H7 (cell line): ENCODE measurements around the gene SEC14L1. TPM values are rescaled to one million over a fixed set of nuclear protein-coding genes. Genes with fewer than 3 reads are reported as not detected.

ENCODE experiments used
- DNase-seq: peaks from one replicate; pipeline ENCODE4 v3.0.0; 2012
- H3K27me3 ChIP-seq: 2 replicates; pipeline ENCODE4 v1.6.0; 2011; ENCODE audit warnings: mild to moderate bottlenecking, low read length; ENCODE audit not compliant: control insufficient read depth, insufficient read depth
- H3K36me3 ChIP-seq: replicated peaks from 2 replicates; pipeline ENCODE4 v1.5.1; 2011; ENCODE audit warnings: low read length; ENCODE audit not compliant: control insufficient read depth, insufficient read depth
- H3K4me3 ChIP-seq: 2 replicates; pipeline ENCODE4 v1.5.1; 2011; ENCODE audit warnings: low read depth, mild to moderate bottlenecking, control low read depth, low read length, moderate library complexity; ENCODE audit not compliant: insufficient read depth
- total RNA-seq: library from RNA; depleted of rRNA; stranded (reverse); fragments of >200 nt; shearing (Covaris generic); gene quantifications from 2 replicates; pipeline ENCODE4 v1.2.3, GENCODE V29; 2014

SEC14L1 gene
- total RNA-seq, 1 experiment from 2014 or later, result 45.9 TPM

GRCh38 chr17:77178563-77178962, 37.8 kb downstream of the SEC14L1 start:
- no peaks in the 10 kb centered on the region; the same call in 1 of the 2 replicates for H3K36me3 ChIP-seq
- no peaks in the 10 kb centered on the region for H3K27me3 ChIP-seq
- no peak overlapping the region for H3K4me3 ChIP-seq
- no peak for DNase-seq

- Histone ChIP-seq H3K4me3 (no peak overlapping the region), H3K36me3 (no peaks in the 10 kb centered on the region; the same call in 1 of the 2 replicates), H3K27me3 (no peaks in the 10 kb centered on the region)
- DNase-seq, result no peak
Observed at GRCh38 chr17:77180503-77181357, 40.0 kb downstream of the SEC14L1 start.

GRCh38 chr17:77182205-77183172, 41.7 kb downstream of the SEC14L1 start:
- Histone ChIP-seq H3K4me3 (no peak overlapping the region), H3K27me3 (no peaks in the 10 kb centered on the region), H3K36me3 (no peaks in the 10 kb centered on the region; the same call in 1 of the 2 replicates)
- no peak for DNase-seq

- no peak for DNase-seq
- Histone ChIP-seq H3K4me3 (no peak overlapping the region), H3K27me3 (no peaks in the 10 kb centered on the region), H3K36me3 (no peaks in the 10 kb centered on the region; the same call in 1 of the 2 replicates)
Observed at GRCh38 chr17:77184474-77184873, 43.7 kb downstream of the SEC14L1 start.

- no peak for DNase-seq
- no peak overlapping the region for H3K4me3 ChIP-seq
- H3K27me3 ChIP-seq, result no peaks in the 10 kb centered on the region
- H3K36me3 ChIP-seq, result no peaks in the 10 kb centered on the region; the same call in 1 of the 2 replicates
Observed at GRCh38 chr17:77185137-77185536, 44.4 kb downstream of the SEC14L1 start.

GRCh38 chr17:77186141-77186604, 45.4 kb downstream of the SEC14L1 start:
- H3K27me3 ChIP-seq, result no peaks in the 10 kb centered on the region
- peak; percentile 45 for DNase-seq
- no peak overlapping the region for H3K4me3 ChIP-seq
- no peaks in the 10 kb centered on the region; the same call in 1 of the 2 replicates for H3K36me3 ChIP-seq

GRCh38 chr17:77188084-77189066, 47.6 kb downstream of the SEC14L1 start:
- H3K27me3 ChIP-seq, result no peaks in the 10 kb centered on the region
- no peaks in the 10 kb centered on the region; the same call in none of the 2 replicates for H3K36me3 ChIP-seq
- DNase-seq, result no peak
- H3K4me3 ChIP-seq, result no peak overlapping the region

- peaks cover 3% of the 10 kb centered on the region for H3K36me3 ChIP-seq
- no peaks in the 10 kb centered on the region for H3K27me3 ChIP-seq
- DNase-seq, result no peak
- no peak overlapping the region for H3K4me3 ChIP-seq
Observed at GRCh38 chr17:77189148-77189547, 48.4 kb downstream of the SEC14L1 start.

GRCh38 chr17:77190576-77190975, 49.8 kb downstream of the SEC14L1 start:
- no peak for DNase-seq
- H3K4me3 ChIP-seq, result no peak overlapping the region
- H3K27me3 ChIP-seq, result no peaks in the 10 kb centered on the region
- H3K36me3 ChIP-seq, result peaks cover 3% of the 10 kb centered on the region

GRCh38 chr17:77191244-77191643, 50.5 kb downstream of the SEC14L1 start:
- Histone ChIP-seq H3K36me3 (peaks cover 8% of the 10 kb centered on the region), H3K27me3 (no peaks in the 10 kb centered on the region), H3K4me3 (no peak overlapping the region)
- no peak for DNase-seq

- DNase-seq, result peak; percentile 13
- Histone ChIP-seq H3K4me3 (no peak overlapping the region), H3K27me3 (no peaks in the 10 kb centered on the region), H3K36me3 (peaks cover 13% of the 10 kb centered on the region)
Observed at GRCh38 chr17:77193653-77194052, 52.9 kb downstream of the SEC14L1 start.

- H3K36me3 ChIP-seq, result peaks cover 13% of the 10 kb centered on the region
- no peaks in the 10 kb centered on the region for H3K27me3 ChIP-seq
Observed at GRCh38 chr17:77194179-77194578, 53.4 kb downstream of the SEC14L1 start.

GRCh38 chr17:77196251-77196650, 55.5 kb downstream of the SEC14L1 start:
- Histone ChIP-seq H3K27me3 (no peaks in the 10 kb centered on the region), H3K36me3 (peaks cover 23% of the 10 kb centered on the region), H3K4me3 (no peak overlapping the region)
- no peak for DNase-seq

More at GRCh38 chr17:77194179-77194578, 53.4 kb downstream of the SEC14L1 start:
- DNase-seq, result no peak
- H3K4me3 ChIP-seq, result no peak overlapping the region
